Subcutaneous adipose tissue (tissue), 4 donors: ENCODE results near the gene MISP3. TPM values are rescaled to one million over a fixed set of nuclear protein-coding genes. Genes with fewer than 3 reads are reported as not detected.

ENCODE experiments used
- total RNA-seq, 4 donors: library from RNA; depleted of rRNA; stranded (reverse); fragments of >200 nt; gene quantifications; one replicate each; pipeline ENCODE4 v1.1.0, GENCODE V29; 2016
- TF ChIP-seq, protein P1 (sequence below): fragments of 450-650 bp; IDR thresholded peaks from one replicate; pipeline ENCODE4 v1.5.1; 2016; ENCODE audit warnings: low read depth, mild to moderate bottlenecking, control low read depth, antibody characterized with exemption, moderate library complexity

The MISP3 gene
- total RNA-seq, 4 donors from 2014 or later = 1.3 to 3.7 (median 3.6) TPM; not detected in 1

DNA sequence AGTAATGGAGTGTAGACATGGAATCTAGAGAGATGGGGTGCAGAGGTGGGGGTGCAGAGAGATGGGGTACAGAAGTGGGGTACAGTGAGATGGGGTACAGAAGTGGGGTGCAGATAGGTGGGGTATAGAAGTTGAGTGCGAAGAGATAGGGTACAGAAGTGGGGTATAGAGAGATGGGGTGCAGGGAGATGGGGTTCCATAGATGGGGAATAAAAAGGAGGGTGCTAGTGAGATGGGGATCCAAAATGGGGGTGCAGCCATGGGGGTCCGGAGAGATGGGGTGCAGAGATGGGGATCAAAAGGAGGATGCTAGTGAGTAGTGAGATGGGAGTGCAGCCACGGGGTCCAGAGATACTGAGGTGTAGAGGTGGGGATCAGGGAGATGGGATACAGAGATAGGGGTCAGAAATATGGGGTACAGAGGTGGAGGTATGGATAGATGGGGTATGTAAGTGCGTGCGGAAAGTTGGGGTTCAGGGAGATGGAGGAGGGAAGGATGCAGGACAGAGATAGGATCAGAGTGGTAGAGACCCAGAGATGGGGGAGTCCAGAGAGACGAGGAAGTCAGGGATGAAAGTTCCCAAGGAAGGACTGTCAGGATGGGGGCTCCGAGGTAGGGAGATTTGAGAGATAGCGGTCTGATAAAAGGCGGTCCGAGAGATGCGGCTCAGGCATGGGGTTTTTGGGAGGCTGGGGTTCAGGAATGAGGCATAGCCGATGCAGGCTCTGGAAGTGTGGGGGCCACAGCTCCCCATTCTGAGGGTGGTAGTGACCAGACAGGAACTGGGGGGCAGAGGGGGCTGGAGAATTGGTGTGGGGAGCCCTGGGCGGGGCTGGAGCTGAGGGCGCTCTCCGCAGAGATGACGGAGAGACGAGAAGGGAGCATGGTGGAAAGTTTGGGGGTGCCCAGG lies 14.1 kb upstream of the MISP3 start:
- TF ChIP-seq, protein P1, sequence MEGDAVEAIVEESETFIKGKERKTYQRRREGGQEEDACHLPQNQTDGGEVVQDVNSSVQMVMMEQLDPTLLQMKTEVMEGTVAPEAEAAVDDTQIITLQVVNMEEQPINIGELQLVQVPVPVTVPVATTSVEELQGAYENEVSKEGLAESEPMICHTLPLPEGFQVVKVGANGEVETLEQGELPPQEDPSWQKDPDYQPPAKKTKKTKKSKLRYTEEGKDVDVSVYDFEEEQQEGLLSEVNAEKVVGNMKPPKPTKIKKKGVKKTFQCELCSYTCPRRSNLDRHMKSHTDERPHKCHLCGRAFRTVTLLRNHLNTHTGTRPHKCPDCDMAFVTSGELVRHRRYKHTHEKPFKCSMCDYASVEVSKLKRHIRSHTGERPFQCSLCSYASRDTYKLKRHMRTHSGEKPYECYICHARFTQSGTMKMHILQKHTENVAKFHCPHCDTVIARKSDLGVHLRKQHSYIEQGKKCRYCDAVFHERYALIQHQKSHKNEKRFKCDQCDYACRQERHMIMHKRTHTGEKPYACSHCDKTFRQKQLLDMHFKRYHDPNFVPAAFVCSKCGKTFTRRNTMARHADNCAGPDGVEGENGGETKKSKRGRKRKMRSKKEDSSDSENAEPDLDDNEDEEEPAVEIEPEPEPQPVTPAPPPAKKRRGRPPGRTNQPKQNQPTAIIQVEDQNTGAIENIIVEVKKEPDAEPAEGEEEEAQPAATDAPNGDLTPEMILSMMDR = no peak

GRCh38 chr19:14059093-14059480 lies 13.5 kb upstream of the MISP3 start:
- TF ChIP-seq, protein P1 = no peak

DNA sequence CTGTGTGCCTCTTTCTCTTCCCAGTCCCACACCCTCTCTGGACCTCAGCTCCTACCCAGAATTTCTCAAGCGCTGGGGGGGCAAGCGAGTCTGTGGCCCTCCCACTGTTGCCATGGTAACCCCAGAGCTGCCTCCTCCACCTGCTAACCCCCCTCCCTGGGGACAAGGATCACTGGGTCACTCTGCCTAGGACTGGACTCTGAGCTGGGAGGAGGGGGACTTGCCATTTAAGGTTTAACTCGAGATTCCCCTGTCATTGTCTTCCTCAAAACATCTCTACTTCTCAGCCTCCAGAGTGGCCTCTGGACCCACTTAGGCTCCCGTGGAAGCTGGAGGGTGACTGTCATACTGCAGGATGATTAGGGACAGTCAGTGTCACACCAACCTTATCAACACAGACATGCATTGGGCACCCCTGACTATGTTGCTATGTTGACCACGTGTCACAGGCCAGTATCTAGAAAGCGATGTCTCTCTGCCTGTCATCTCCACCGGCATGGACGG lies 12.9 kb upstream of the MISP3 start:
- TF ChIP-seq, protein P1 = no peak

DNA sequence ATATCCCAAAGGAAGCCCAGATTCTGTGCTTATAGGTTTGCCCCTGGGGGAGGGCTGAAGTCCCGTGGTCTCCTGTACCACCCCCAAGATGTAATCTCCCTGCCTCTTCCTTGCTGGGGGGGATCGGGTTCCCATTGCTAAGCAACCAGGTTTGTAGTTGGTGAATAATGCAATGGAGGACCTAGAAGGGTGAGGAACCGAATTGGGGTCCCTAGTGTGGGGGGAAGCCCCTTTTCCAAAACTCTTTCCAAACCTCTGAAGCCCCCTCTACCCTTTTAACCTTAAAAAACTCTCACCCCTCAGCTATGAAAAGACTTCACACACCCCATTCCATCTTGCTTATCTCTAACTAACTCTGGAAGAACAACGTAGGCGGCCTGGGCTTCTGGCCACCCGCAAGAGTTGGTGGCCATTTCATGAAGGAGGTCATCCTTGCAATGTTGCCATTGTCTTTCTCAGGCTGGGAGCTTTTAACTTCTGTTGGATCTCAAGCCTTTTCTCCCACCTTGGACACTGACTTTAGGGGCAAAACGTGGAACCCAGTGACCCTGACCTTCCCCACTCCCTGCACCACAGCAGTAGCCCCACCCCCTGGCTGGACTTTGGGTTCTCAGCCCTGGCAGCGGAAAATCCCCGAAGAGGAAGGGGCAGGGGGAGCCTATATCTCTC lies 11.4 kb upstream of the MISP3 start:
- TF ChIP-seq, protein P1 = no peak

GRCh38 chr19:14061751-14062557 lies 10.6 kb upstream of the MISP3 start, which contains the start of gene PALM3:
Gene PALM3, minus strand, starts transcription at chr19:14062076. Its CDS starts 96 bp downstream, at chr19:14061980.
- TF ChIP-seq, protein P1 = no peak

DNA sequence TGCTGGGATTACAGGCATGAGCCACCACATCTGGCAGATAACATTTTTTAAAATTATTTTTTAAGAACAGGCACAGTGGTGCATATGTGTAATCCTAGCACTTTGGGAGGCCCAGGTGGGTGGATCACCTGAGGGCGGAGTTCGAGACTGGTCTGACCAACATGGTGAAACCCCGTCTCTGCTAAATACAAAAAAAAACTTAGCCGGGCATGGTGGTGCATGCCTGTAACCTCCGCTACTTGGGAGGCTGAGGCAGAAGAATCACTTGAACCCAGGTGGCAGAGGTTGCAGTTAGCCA lies 10.1 kb upstream of the MISP3 start:
- TF ChIP-seq, protein P1 = no peak
